GM12873 (cell line): ENCODE results near the gene RRAGC.

ENCODE experiments used
- TF ChIP-seq, protein P1 (sequence below): IDR thresholded peaks from 2 replicates; pipeline ENCODE4 v1.5.1; 2012; ENCODE audit warnings: low read depth, mild to moderate bottlenecking, moderate library complexity, low read length, control low read depth; ENCODE audit not compliant: insufficient read depth; ENCODE audit errors: missing control alignments

Gene RRAGC

DNA sequence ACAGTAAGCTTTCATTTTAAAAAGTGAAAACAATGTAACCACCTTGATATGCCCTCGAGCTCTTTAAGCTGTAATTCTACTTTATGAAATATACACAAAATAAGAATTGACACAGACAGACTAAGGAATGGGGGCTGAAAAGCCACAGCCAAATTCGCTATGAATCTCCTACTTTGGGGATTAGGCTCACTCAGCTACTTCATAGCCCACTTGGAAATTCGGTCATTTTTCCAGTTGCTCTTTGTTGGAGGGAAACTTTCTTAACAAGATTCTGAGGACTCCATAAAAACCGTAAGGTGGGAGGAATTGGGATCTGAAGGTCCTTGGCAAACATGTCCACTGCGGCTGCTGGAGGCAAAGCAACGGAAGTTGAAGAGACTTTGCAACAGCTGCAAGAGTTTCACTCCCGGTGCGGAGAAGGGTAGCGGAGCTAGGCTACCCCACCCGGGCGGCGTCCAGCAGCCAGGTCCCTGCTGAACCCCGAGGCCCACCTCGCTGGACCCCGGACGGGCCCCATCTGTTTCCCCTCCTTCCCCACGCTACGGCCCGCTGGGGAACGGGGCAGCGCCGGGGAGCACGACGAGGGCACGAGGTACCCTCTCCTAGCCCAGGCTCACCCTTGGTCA, 12.9 kb upstream of the RRAGC start:
- TF ChIP-seq, protein P1, sequence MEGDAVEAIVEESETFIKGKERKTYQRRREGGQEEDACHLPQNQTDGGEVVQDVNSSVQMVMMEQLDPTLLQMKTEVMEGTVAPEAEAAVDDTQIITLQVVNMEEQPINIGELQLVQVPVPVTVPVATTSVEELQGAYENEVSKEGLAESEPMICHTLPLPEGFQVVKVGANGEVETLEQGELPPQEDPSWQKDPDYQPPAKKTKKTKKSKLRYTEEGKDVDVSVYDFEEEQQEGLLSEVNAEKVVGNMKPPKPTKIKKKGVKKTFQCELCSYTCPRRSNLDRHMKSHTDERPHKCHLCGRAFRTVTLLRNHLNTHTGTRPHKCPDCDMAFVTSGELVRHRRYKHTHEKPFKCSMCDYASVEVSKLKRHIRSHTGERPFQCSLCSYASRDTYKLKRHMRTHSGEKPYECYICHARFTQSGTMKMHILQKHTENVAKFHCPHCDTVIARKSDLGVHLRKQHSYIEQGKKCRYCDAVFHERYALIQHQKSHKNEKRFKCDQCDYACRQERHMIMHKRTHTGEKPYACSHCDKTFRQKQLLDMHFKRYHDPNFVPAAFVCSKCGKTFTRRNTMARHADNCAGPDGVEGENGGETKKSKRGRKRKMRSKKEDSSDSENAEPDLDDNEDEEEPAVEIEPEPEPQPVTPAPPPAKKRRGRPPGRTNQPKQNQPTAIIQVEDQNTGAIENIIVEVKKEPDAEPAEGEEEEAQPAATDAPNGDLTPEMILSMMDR, result no peak

DNA sequence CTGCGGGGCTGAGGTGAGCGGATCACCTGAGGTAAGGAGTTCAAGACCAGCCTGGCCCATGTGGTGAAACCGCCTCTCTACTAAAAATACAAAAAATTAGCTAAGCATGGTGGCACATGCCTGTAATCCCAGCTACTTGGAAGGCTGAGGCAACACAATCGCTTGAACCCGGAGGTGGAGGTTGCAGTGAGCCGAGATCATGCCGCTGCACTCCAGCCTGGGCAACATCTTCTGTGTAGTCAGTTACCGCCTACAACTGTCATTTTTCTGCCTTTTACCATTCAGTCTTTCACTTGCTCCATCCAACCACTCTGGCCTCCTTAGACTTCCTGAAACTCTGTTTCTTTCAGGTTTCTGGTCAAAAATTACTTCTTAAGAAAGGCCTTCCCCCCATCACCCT, 11.4 kb upstream of the RRAGC start:
- TF ChIP-seq, protein P1, result no peak

DNA sequence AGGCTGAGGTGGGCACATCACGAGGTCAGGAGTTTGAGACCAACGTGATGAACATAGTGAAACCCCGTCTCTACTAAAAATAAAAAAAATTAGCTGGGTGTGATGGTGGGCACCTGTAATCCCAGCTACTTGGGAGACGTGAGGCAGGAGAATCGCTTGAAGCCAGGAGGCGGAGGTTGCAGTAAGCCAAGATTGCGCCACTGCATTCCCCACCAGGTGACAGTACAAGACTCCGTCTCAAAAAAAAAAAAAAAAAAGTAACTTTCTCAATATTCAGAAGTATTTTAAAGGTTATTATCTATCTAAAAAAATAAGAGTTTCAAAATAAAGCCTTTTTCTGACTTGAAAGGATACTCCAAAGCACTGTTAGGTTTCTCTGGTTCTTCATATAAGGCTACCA, 7.6 kb upstream of the RRAGC start:
- TF ChIP-seq, protein P1, result no peak

DNA sequence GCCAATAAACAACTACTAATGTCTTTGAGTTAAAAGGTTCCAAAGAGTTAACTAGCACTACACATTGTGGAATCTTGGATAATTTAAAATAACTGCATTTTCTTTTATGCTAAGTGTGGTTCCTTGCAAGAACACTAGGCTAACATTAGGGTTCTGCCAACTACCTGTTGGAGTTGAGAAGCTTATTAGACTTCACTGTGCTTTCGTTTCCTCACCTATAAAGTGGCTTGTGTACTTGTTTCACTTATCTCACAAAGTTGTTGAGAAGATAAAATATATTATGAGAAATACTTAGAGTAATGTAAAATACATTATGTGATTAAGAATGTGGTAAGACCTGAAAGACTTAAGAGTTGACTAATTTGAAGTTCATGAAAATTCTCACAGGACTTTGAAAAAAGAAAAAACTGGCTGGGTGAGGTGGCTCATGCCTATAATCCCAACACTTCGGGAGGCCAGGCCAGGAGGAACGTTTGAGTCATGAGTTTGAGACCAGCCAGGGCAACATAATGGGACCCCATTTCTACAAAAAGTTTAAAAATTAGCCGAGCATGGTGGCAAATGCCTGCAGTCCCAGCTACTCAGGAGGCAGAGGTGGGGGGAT, 5.6 kb upstream of the RRAGC start:
- TF ChIP-seq, protein P1, result no peak

DNA sequence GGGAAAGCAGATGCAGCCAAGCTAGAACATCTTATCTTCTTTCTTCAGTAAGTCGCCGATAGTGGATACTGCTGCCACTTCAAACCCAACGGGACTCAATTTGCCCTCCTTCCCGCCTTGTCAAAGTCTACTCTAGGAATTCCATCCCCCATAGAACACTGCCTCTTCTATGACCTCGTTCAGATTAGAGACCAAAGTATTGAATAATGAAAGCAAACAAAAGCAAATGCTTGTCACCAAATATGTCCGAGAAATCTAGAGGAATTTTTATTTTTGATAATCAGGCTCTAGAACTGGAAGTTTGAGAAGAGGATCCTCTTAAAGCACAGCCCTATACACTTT, 853 bp upstream of the RRAGC start:
- TF ChIP-seq, protein P1, result no peak

DNA sequence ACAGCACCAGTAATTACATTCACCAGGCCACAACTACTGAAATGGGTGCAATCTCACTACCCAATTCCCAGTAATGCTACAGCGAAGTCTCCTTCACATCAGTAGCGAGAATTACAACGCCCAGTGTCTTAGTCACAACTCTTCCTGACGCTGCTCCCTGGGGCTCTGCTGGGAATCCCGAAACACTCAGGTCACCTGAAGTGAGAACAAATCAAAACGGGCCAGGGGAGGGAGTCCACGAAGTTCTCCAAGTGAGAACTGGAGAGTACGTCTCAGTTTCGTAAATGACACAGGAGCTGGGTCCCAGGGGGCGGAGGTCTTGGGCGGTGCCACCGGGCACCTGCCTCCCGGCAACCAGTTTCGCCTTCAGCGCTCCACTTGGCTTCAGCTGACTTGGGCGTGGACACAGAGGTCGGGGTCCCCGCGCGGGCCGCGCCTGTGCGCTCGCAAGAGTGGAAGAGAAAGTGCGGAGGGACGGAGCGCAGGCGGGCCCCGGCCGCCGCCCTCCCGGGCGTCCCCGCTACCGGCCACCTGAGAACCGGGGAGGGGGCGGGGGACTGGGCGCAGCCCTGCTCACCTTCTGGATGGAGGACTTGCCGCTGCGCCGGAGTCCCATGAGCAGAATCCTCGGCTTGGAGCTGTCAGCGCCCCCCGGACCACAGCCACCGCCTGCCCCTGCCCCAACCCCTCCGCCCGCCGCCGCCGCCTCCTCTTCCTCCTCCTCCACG, 575 bp downstream of the RRAGC start:
- TF ChIP-seq, protein P1, result no peak

DNA sequence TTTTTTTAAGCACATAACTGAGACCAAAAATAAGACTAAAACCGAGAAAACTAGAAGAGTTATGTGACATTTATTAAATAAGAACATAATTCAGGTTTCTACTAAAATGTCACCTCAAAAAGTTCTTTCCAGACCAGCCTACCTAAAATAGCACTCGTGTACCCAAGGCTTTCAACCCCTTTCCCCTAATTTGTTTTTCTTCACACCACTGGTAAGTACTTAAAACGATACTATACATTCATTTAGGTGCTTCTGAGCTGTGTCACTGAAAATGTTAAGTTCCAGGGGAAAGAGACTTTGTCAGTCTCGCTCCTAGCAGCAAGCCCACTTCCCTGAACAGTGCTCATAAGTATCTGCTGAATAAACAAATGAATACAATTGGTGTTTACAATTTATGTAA, 6.8 kb downstream of the RRAGC start:
- TF ChIP-seq, protein P1, result no peak
